H54 (cell line): ENCODE measurements around the gene PPIF.

Experiments used
- DNase-seq: peaks from one replicate; pipeline ENCODE4 v3.0.0; 2011; ENCODE audit warnings: low spot score, mixed read lengths; ENCODE audit not compliant: insufficient read length
- FAIRE-seq: peaks from 3 replicates; lab custom pipeline; 2011; peaks lifted over from hg19 to GRCh38; lab: Jason Lieb, UNC
- POLR2A ChIP-seq: IDR thresholded peaks from 2 replicates; pipeline ENCODE4 v1.6.1; 2011; ENCODE audit warnings: low read depth, mild to moderate bottlenecking, low read length

Gene PPIF

GRCh38 chr10:79402951-79403350 lies 55.7 kb downstream of the PPIF start:
- no peak for FAIRE-seq

GRCh38 chr10:79403441-79404230 lies 56.4 kb downstream of the PPIF start:
- no peak for DNase-seq
- no peak for FAIRE-seq
- TF ChIP-seq POLR2A, result no peak

More at GRCh38 chr10:79402951-79403350, 55.7 kb downstream of the PPIF start:
- no peak for DNase-seq
- no peak for TF ChIP-seq POLR2A

GRCh38 chr10:79404231-79404609 lies 57.0 kb downstream of the PPIF start:
- FAIRE-seq (no peak), DNase-seq (peak; percentile 66)
- TF ChIP-seq POLR2A, result no peak

DNA sequence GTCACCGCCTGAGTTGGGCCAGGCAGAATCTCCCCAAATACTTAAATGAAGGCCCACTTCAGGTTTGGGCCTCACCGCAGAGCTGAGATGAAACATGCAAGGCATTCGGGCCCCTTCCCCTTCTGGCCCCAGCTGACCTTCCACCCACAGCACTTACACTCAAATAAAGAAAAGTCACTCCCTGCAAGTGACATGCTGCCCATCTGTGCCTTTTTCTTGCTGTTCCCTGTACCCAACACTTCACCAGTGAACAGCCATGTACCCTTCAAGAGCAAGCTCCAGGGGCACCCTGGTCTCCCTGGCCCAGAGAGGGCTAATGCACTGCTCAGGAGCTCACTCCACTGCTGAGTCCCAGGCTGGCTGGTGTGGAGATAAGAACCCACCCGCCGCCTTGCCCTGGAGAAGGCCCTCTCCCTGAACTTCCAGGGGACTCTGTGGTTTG lies 57.4 kb downstream of the PPIF start:
- DNase-seq, result no peak
- FAIRE-seq, result no peak
- TF ChIP-seq POLR2A, result no peak
